NCI-H345 treated with DMSO at 0.1 percent for 48 hours (cell line): ENCODE data around the gene MSH6.

Experiments used
- DNase-seq: peaks from one replicate; lab custom pipeline; 2025; ENCODE audit not compliant: unreplicated experiment; lab: John Stamatoyannopoulos, UW

Gene MSH6

DNA sequence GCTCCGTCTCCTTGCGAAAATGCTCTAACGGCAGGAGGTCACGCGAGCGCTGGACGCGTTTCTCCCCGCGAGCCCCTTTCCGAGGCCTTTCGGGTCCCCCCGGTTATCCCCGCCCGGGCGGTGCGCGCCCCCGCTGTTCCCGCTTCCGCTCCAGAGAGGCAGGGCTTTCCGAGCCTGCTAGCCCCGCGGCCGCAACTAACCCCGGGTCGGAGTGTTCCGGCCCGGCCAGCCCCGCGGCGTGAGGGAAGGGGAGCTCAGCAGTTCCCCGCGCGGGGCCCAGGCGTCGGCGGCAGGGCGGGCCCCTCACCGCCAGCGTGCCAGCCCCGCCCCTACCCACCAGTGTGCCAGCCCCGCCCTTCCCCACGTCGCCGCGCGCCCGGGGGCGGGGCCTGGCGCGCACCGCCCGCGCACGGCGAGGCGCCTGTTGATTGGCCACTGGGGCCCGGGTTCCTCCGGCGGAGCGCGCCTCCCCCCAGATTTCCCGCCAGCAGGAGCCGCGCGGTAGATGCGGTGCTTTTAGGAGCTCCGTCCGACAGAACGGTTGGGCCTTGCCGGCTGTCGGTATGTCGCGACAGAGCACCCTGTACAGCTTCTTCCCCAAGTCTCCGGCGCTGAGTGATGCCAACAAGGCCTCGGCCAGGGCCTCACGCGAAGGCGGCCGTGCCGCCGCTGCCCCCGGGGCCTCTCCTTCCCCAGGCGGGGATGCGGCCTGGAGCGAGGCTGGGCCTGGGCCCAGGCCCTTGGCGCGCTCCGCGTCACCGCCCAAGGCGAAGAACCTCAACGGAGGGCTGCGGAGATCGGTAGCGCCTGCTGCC lies at the start of gene MSH6:
Gene MSH6, plus strand, starts transcription at position 475 of the 815 bp plus-strand sequence. Its CDS starts 89 bp downstream, at position 564.
- DNase-seq, result peak; percentile 73

DNA sequence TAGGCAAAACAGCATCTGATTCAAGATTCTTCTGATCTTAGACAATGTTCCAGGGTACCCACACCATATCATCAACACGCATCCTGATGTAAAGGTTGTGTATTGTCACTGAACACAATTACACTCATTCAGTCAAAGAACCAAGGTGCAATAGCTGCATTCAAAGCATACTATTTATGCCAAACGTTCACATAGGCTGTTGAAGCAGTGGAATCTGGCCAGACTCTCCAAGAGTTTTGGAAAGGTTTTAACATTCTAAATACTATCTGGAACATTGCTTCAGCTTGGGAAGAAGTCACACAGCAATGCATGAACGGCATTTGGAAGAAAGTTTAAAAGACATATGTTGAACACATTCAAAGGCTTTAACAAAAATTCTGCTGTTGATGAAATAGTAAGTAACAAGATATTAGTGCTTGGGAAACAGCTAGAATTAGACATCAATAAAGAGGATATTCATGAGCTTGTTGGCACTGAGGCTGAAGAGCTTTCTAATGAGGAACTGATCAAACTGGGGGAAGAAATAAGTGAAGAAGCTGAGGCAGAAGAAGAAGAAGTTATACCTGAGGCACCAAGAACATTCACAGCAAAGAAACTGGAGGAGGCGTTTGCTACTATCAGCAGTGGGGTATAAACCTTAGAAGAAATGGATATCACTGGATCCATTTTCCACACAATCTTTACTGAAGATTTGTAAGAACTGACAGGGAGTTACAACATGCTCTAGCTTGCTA lies 47.6 kb upstream of the MSH6 start:
- DNase-seq, result no peak

DNA sequence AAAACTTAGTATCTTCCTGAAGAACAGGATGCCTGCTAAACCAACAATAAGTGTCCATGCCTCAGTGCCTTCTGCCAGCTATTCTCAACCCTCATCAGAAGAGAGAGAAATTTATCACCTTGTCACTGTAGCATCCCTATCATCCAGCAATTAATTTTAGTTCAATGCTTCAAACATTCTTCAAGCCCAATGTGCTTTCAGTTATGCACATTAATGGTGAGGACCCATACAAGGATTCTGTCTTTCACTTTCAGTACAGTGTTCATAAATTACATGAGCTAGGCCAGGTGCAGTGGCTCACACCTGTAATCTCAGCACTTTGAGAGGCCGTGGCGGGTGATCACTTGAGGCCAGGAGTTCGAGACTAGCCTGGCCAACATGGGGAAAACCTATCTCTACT lies 47.0 kb upstream of the MSH6 start:
- DNase-seq, result no peak

DNA sequence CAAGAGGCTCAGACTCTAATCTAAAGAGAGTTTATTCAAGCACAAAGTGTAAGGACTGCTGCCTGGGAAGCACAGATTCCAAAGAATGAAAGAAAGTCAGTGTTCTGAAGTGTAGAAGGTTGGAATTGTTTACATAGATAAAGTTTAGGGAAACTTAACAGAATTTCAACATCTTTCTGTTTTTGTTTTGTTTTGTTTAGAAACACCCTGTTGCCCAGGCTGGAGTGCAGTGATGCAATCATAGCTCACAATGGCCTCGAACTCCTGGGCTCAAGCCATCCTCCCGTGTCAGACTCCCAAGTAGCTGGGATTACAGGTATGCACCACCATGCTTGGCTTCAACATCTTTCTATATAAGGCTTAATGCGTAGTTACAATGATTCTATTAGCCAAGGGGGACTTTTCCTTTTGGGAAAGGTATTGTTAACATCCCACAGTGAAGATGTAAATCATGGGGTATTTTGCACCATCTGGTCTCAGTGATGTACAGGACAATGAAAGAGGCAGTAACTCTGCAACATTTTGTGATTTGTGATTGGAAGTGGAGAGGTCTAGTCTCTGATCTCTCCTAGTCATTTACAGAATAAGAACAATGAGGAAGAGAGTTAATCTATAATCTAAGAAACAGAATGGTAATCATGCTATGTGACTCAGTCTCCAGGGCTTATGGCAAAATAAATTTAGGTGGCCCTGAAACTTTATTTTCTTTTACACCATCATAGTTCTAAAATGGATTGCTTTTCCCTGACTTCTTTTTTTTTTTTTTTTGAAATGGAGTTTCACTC lies 45.6 kb upstream of the MSH6 start:
- DNase-seq, result no peak

DNA sequence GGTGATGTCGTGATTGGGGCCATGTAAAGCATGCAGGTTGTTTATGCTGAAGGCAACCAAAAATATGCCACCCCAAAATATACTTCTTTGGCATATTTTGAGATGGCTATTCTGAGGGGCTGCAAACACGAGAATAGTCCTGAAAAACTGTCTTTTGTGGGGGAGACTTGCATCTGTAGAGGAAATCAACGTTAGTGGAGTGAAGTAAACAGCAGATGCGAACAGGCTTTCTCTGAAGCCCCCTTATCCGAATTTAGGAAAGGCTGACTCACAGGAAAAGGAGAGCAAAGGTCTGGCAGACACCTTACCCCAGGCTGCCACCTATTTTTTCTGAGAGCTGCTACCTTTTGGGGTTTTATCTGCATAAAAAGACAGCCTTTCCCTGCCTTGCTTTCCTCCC lies 44.6 kb upstream of the MSH6 start:
- DNase-seq, result no peak

DNA sequence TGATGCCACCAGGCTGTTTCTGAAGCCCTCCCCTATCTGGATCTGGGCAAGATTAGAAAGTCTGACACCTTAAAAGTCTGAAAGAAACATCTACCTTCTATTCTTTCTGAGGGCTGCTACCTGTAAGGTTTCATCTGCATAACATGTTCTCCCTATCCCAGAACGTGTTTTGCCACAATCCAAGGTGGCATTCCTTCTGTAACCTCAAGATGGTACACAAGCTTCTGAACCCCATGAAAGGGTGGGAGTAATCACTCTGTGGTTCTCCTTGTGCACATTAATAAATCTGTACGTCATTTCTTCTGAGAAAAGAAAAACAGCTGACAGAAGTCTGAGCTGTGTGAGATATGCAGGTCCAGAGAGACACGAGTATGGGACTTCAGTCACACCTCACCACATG lies 41.8 kb upstream of the MSH6 start:
- no peak for DNase-seq

GRCh38 chr2:47741637-47742036 lies 41.3 kb upstream of the MSH6 start:
- DNase-seq, result no peak

- no peak for DNase-seq
Measured at GRCh38 chr2:47744074-47744473, 38.9 kb upstream of the MSH6 start.

DNA sequence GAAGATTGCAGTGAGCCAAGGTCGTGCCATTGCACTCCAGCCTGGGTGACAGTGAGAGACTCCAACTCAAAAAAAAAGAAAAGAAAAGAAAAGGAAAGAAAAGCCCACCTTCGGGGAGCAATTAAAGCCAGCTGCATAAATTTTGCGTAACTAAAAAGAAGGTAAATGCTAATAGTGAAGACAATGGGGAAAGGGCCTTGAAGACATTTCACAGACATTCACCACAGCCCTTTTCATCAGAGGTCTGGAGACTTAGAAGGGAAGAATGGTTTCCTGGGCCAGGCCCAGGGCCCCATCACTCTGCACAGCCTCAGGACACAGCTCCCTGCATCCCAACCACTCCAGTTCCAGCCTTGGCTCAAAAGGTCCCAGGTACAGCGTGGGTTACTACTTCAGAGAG lies 35.1 kb upstream of the MSH6 start:
- DNase-seq, result no peak

GRCh38 chr2:47751856-47752414 lies 31.0 kb upstream of the MSH6 start:
- DNase-seq, result no peak

GRCh38 chr2:47767497-47767844 lies 15.5 kb upstream of the MSH6 start:
- DNase-seq, result no peak

GRCh38 chr2:47767880-47768609 lies 14.9 kb upstream of the MSH6 start:
- peak; percentile 22 for DNase-seq

DNA sequence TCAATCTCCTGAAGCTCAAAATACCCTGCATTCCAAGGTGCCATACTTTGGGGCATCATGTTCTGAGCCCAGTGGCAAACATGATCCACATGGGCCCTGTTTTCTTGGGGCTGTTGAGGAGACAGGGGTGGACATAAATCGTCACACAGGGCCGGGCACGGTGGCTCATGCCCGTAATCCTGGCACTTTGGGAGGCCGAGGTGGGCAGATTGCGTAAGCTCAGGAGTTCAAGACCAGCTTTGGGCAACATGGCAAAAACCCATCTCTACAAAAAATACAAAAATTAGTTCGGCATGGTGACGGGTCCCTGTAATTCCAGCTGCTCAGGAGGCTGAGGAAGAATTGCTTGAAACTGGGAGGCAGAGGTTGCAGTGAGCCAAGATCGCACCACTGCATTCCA lies 13.6 kb upstream of the MSH6 start:
- no peak for DNase-seq

DNA sequence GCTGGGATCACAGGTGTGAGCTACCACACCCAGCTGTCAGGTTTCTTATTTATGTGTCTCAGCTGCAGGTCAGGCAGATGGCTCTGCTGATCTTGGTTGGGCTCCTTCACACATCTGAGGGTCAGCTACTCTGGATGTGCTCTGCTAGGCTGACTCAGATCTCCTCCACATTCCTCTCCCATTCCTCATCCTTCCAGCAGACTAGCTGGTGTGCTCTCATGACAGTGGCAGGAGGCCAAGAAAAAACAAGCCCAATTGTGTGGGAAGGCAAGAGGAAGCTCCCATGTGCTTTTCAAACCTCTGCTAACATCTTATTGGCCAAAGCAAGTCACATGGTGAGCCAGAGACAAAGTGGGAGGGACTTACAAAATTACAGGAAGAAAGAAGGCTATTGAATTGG lies 11.7 kb upstream of the MSH6 start:
- DNase-seq, result no peak

GRCh38 chr2:47772343-47772742 lies 10.6 kb upstream of the MSH6 start:
- DNase-seq, result no peak

GRCh38 chr2:47774567-47774966 lies 8.4 kb upstream of the MSH6 start:
- no peak for DNase-seq

GRCh38 chr2:47777277-47777937 lies 5.5 kb upstream of the MSH6 start:
- no peak for DNase-seq

DNA sequence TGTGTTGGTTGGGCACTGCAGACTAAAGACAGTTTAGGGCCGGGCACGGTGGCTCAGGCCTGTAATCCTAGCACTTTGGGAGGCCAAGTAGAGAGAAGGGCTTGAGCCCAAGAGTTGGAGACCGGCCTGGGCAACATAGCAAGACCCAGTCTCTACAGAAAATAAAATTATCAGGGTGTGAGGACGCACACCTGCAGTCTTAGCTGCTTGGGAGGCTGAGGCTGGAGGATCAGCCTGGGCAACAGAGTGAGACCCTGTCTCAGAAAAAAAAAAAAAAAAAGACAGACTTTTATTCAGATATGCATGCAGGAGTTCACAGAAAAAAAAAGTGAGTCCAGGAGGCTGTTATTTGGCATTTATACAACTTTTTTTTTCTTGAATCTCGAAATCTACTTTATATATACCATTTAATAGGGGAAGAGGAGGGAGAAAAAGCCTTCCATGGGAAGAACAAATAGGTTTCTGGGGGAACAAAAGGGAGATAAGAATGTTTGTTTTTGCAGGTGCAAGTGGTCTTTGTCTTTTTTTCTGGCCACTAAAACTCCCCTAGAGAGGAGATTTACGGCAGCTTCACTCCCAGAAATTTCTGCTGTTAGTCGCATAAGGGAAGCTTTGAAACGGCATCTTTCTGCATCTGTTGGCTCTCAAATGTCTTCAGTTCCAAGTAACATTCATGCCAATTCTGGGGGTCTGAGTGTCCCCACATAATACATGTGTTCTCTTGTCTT lies 4.1 kb upstream of the MSH6 start:
- DNase-seq, result no peak

DNA sequence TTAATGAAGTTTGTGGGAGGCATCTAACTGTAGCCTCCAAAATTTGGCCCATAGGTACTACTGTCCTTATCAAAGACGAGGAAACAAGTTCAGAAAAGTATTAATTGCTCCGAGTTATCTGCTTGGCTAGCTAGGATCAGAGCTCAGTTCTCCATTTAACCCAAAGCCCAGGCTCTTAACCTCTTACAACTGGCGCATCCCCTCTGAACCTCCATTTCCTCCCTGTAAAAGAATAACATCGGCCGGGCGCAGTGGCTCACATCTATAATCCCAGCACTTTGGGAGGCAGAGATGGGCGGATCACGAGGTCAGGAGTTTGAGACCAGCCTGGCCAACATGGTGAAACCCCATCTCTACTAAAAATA lies 3.5 kb upstream of the MSH6 start:
- no peak for DNase-seq

DNA sequence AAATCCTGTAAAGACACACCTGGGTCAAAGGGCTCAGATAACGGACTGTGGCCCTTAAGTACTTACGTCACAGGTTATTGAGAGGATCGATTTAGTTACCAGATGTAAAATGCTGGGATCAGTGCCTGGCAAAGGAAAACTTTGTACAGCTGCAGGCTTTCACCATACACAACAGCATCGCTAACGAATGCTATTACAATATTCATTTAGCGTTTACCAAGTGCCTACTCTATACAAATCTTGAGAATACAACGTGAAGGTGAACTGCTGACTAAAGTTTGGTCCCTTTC lies 619 bp upstream of the MSH6 start:
- DNase-seq, result peak; percentile 47
